ENCODE measurements around the gene GUCY2D.

The GUCY2D gene

GRCh38 chr17:8014558-8014850, 12.1 kb downstream of the GUCY2D start:
- TF ChIP-seq ZFX (IDR thresholded peaks at IDR 0.05), result no peak
- no peak overlapping the region for H3K27ac ChIP-seq

- H3K27ac ChIP-seq, result no peak overlapping the region
- no peak for TF ChIP-seq CTCF (conservative IDR thresholded peaks at IDR 0.05)
These were observed 13.0 kb downstream of the GUCY2D start for GRCh38 chr17:8015236-8015956.

- no peak overlapping the region for H3K27ac ChIP-seq
- TF ChIP-seq ZFX (IDR thresholded peaks at IDR 0.05), result no peak
- no peak for TF ChIP-seq CTCF (conservative IDR thresholded peaks at IDR 0.05)
These were observed 13.7 kb downstream of the GUCY2D start for GRCh38 chr17:8015957-8016631.

- peak overlapping the region; percentile 52 for H3K27ac ChIP-seq
- TF ChIP-seq ZFX (IDR thresholded peaks at IDR 0.05), result no peak
- TF ChIP-seq CTCF (conservative IDR thresholded peaks at IDR 0.05), result peak; percentile 80
These were observed 14.4 kb downstream of the GUCY2D start for GRCh38 chr17:8016632-8017424.

GRCh38 chr17:8018436-8018835, 16.0 kb downstream of the GUCY2D start:
- TF ChIP-seq CTCF (conservative IDR thresholded peaks at IDR 0.05), result no peak
- H3K27ac ChIP-seq, result no peak overlapping the region

- H3K27ac ChIP-seq, result 0 out of 2 replicates have a peak overlapping the region, but pooled peaks have one; percentile 1
- TF ChIP-seq CTCF (conservative IDR thresholded peaks at IDR 0.05) (no peak), ZFX (IDR thresholded peaks at IDR 0.05) (no peak)
These were observed 16.8 kb downstream of the GUCY2D start for GRCh38 chr17:8019166-8019565.

GRCh38 chr17:8019665-8020650, 17.5 kb downstream of the GUCY2D start:
- H3K27ac ChIP-seq, result 0 out of 2 replicates have a peak overlapping the region, but pooled peaks have one; percentile 1
- TF ChIP-seq CTCF (conservative IDR thresholded peaks at IDR 0.05) (no peak), ZFX (IDR thresholded peaks at IDR 0.05) (no peak)
